ENCODE data around the gene KIF20B. TPM values are rescaled to one million over a fixed set of nuclear protein-coding genes. Genes with fewer than 3 reads are reported as not detected.
"Not testable (repeated sequence)": the region's sequence is repeated elsewhere in the genome, so short reads cannot be mapped to it uniquely, and the experiment has no call there.

Gene KIF20B
- total RNA-seq, 2 experiments from 2014 or later = 82.1 to 83.5 TPM

DNA sequence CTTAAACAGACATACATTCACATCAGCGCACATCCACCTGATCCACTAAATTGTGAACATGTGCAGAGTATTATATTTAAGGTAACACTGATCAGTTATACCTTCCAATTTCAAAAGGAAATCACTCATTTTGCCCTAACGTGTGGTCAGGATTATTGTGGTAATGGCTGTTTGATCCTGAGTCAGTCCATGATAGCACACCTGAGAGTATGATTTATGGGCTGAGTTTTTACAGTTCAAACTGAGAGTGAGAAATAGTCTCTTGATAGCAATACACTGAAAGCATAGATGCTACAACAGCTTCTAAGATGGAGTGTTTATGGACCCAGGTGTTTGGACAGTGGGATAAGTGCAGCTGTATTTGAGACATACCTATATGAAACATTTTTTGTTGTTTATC, 96.7 kb downstream of the KIF20B start:
- ChIA-PET CTCF (no interaction called here), POLR2A (no interaction called here)
- no peaks in the 10 kb centered on the region for H3K36me3 Mint-ChIP-seq (ENCODE audit: low read depth)
- H3K9me3 Mint-ChIP-seq = no peaks in the 10 kb centered on the region
- no peaks in the 10 kb centered on the region for H3K4me1 Mint-ChIP-seq
- no peak overlapping the region for H3K27ac Mint-ChIP-seq
- no peak for DNase-seq
- H3K4me3 Mint-ChIP-seq = no peak overlapping the region
- H3K27me3 Mint-ChIP-seq = peaks cover 8% of the 10 kb centered on the region

GRCh38 chr10:89799573-89799972, 98.2 kb downstream of the KIF20B start:
- CTCF ChIA-PET = no interaction called here

GRCh38 chr10:89805599-89806013, 104.2 kb downstream of the KIF20B start:
- ChIA-PET CTCF (no interaction called here), POLR2A (interaction anchor here (1.1 kb wide), 1 partner anchor 11 kb away, joined by 4 read pairs; no protein-coding TSS in a partner anchor)
- Mint-ChIP-seq H3K4me1 (peaks cover 17% of the 10 kb centered on the region), H3K9me3 (no peaks in the 10 kb centered on the region), H3K27ac (no peak overlapping the region), H3K4me3 (no peak overlapping the region), H3K36me3 (ENCODE audit: low read depth) (no peaks in the 10 kb centered on the region), H3K27me3 (peaks cover 17% of the 10 kb centered on the region)
- no peak for DNase-seq

More at GRCh38 chr10:89799573-89799972, 98.2 kb downstream of the KIF20B start:
- Mint-ChIP-seq H3K27me3 (peaks cover 11% of the 10 kb centered on the region), H3K9me3 (no peaks in the 10 kb centered on the region), H3K4me1 (peaks cover 4% of the 10 kb centered on the region), H3K36me3 (ENCODE audit: low read depth) (no peaks in the 10 kb centered on the region), H3K27ac (no peak overlapping the region), H3K4me3 (no peak overlapping the region)
- POLR2A ChIA-PET = no interaction called here
- no peak for DNase-seq

DNA sequence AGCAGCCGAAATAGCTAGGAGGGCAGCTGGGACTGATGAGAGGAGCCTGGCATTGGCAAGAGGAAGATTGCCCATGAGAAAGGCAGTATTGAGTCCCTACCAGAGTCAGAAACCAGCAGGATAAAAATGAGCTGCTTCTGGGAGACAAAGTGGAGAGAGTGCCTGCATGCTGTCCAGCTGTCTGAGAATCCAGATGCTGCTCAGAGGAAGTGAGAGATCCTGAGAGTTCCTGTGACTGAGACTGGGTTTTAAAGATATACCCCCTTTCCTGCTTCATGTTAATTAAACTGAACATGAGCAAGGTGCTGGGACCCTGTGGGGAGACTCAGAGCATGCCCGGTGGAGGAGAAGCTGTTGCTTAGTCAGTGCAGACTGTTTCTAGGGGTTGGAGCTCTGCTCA, 107.5 kb downstream of the KIF20B start:
- Mint-ChIP-seq H3K27me3 (peaks cover 29% of the 10 kb centered on the region), H3K9me3 (no peaks in the 10 kb centered on the region), H3K4me3 (no peak overlapping the region), H3K27ac (no peak overlapping the region), H3K36me3 (ENCODE audit: low read depth) (no peaks in the 10 kb centered on the region), H3K4me1 (peaks cover 14% of the 10 kb centered on the region)
- CTCF ChIA-PET = no interaction called here
- no peak for DNase-seq
- POLR2A ChIA-PET = no interaction called here

- no peak for DNase-seq
- H3K4me1 Mint-ChIP-seq = peaks cover 13% of the 10 kb centered on the region
- ChIA-PET CTCF (no interaction called here), POLR2A (no interaction called here)
- no peak overlapping the region for H3K27ac Mint-ChIP-seq
- H3K27me3 Mint-ChIP-seq = peaks cover 27% of the 10 kb centered on the region
- no peak overlapping the region for H3K4me3 Mint-ChIP-seq
- no peaks in the 10 kb centered on the region for H3K36me3 Mint-ChIP-seq (ENCODE audit: low read depth)
- H3K9me3 Mint-ChIP-seq = no peaks in the 10 kb centered on the region
These were observed 108.4 kb downstream of the KIF20B start for GRCh38 chr10:89809766-89810165.

DNA sequence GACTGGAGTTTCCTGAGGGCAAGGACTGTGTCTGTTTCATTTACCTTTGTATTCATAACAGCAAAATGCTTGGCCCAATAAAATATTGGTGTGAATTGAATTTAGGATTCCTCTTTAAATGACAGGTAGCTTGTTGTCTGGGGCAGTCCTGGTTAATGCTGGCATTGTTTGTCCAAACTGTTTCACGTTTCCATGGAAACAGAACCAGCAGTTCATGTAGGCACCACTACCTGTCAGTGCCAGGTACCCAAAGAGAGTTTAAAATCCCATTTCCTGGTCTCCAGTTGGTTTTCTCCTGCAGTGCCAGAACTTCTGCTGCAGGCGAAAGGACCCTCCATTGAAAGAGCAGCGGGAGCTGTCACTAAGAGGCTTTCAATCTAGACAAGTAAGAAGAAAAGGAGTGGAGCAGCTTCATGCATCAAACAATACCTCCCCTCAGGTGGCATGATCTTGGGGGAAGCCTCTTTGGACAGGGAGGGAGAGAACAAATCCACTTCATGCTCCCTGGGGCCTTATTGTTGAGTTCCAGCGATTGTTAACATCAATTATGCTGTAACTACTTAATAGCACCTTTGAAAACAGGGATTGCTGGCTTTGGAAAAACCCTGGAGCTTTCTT, 109.6 kb downstream of the KIF20B start:
- Mint-ChIP-seq H3K4me1 (peaks cover 3% of the 10 kb centered on the region), H3K27me3 (peaks cover 27% of the 10 kb centered on the region), H3K27ac (no peak overlapping the region), H3K9me3 (no peaks in the 10 kb centered on the region), H3K36me3 (ENCODE audit: low read depth) (no peaks in the 10 kb centered on the region), H3K4me3 (no peak overlapping the region)
- DNase-seq = no peak
- ChIA-PET CTCF (no interaction called here), POLR2A (no interaction called here)

- Mint-ChIP-seq H3K36me3 (ENCODE audit: low read depth) (no peaks in the 10 kb centered on the region), H3K27me3 (peaks cover 27% of the 10 kb centered on the region), H3K9me3 (no peaks in the 10 kb centered on the region), H3K4me1 (no peaks in the 10 kb centered on the region), H3K27ac (no peak overlapping the region), H3K4me3 (no peak overlapping the region)
- no peak for DNase-seq
- ChIA-PET POLR2A (no interaction called here), CTCF (no interaction called here)
These were observed 112.2 kb downstream of the KIF20B start for GRCh38 chr10:89813546-89813945.

GRCh38 chr10:89814278-89814677, 112.9 kb downstream of the KIF20B start:
- no peaks in the 10 kb centered on the region for H3K36me3 Mint-ChIP-seq (ENCODE audit: low read depth)
- CTCF ChIA-PET = no interaction called here
- H3K27me3 Mint-ChIP-seq = peaks cover 27% of the 10 kb centered on the region
- DNase-seq = no peak
- H3K9me3 Mint-ChIP-seq = peaks cover 2% of the 10 kb centered on the region
- no peak overlapping the region for H3K4me3 Mint-ChIP-seq
- POLR2A ChIA-PET = no interaction called here
- H3K4me1 Mint-ChIP-seq = no peaks in the 10 kb centered on the region
- no peak overlapping the region for H3K27ac Mint-ChIP-seq

- ChIA-PET CTCF (no interaction called here), POLR2A (no interaction called here)
- Mint-ChIP-seq H3K27ac (no peak overlapping the region), H3K36me3 (ENCODE audit: low read depth) (no peaks in the 10 kb centered on the region), H3K9me3 (peaks cover 4% of the 10 kb centered on the region), H3K4me3 (no peak overlapping the region), H3K27me3 (peaks cover 21% of the 10 kb centered on the region), H3K4me1 (no peaks in the 10 kb centered on the region)
- DNase-seq = no peak
These were observed 113.9 kb downstream of the KIF20B start for GRCh38 chr10:89815049-89815853.

GRCh38 chr10:89819008-89819407, 117.6 kb downstream of the KIF20B start:
- H3K4me3 Mint-ChIP-seq; H3K36me3 Mint-ChIP-seq (ENCODE audit: low read depth); H3K4me1 Mint-ChIP-seq; POLR2A ChIA-PET; DNase-seq; H3K27me3 Mint-ChIP-seq; H3K9me3 Mint-ChIP-seq; H3K27ac Mint-ChIP-seq; CTCF ChIA-PET: not testable (repeated sequence)

Other genes with a start within 250 kb of the KIF20B start
- gene SLC16A12, start 166.0 kb upstream of the KIF20B start, total RNA-seq = not detected
- 1 to 10 TPM; 4.7 to 6.1 TPM for gene PANK1, start 56.3 kb upstream of the KIF20B start, total RNA-seq

Measured in activated CD4-positive, alpha-beta memory T cell treated with anti-CD3 and anti-CD28 coated beads, Interleukin-2, amount 10 ng/mL, durations not matched to agents 7 days and 5 days (primary cell).